Astrocyte (in vitro differentiated cells and primary cell): ENCODE measurements around the gene TMEM37. TPM values are rescaled to one million over a fixed set of nuclear protein-coding genes. Genes with fewer than 3 reads are reported as not detected.

Experiments
- DNase-seq: peaks from one replicate; pipeline ENCODE4 v3.0.0-alpha.2; 2010; ENCODE audit warnings: low read depth
- FAIRE-seq: peaks from 2 replicates; lab custom pipeline; 2011; peaks lifted over from hg19 to GRCh38; lab: Jason Lieb, UNC
- H2AFZ ChIP-seq: 2 replicates; pipeline ENCODE4 v1.6.0; 2012; ENCODE audit warnings: low read depth, low read length, inconsistent platforms
- H3K27ac ChIP-seq: 2 replicates; pipeline ENCODE4 v1.5.1; 2011; ENCODE audit warnings: low read depth, low read length, inconsistent platforms
- H3K27me3 ChIP-seq: 2 replicates; pipeline ENCODE4 v1.6.0; 2011; ENCODE audit warnings: low read length, inconsistent platforms; ENCODE audit not compliant: insufficient read depth
- H3K36me3 ChIP-seq: 2 replicates; pipeline ENCODE4 v1.5.1; 2011; ENCODE audit warnings: low read length, inconsistent platforms; ENCODE audit not compliant: insufficient read depth
- H3K4me1 ChIP-seq: 2 replicates; pipeline ENCODE4 v1.5.1; 2011; ENCODE audit warnings: low read length, inconsistent platforms; ENCODE audit not compliant: insufficient read depth
- H3K4me2 ChIP-seq: 2 replicates; pipeline ENCODE4 v1.6.0; 2012; ENCODE audit warnings: low read length, inconsistent platforms
- H3K4me3 ChIP-seq: 2 replicates; pipeline ENCODE4 v1.5.1; 2011; ENCODE audit warnings: low read depth, mild to moderate bottlenecking, low read length, inconsistent platforms; ENCODE audit not compliant: insufficient read depth
- H3K79me2 ChIP-seq: 2 replicates; pipeline ENCODE4 v1.6.0; 2012; ENCODE audit warnings: mild to moderate bottlenecking, low read length, inconsistent platforms; ENCODE audit not compliant: insufficient read depth
- H3K9ac ChIP-seq: 2 replicates; pipeline ENCODE4 v1.6.0; 2012; ENCODE audit warnings: mild to moderate bottlenecking, low read length, inconsistent platforms
- H3K9me3 ChIP-seq: 2 replicates; pipeline ENCODE4 v1.5.1; 2012; ENCODE audit warnings: low read depth, mild to moderate bottlenecking, low read length, inconsistent platforms; ENCODE audit not compliant: insufficient read depth
- H4K20me1 ChIP-seq: 2 replicates; pipeline ENCODE4 v1.6.0; 2012; ENCODE audit warnings: low read length, inconsistent platforms; ENCODE audit not compliant: insufficient read depth
- H3K27ac Mint-ChIP-seq: one replicate; pipeline ENCODE4 v1.8.0; 2021; ENCODE audit warnings: mild to moderate bottlenecking, mixed read lengths; ENCODE audit not compliant: unreplicated experiment
- H3K27me3 Mint-ChIP-seq: one replicate; pipeline ENCODE4 v1.8.0; 2021; ENCODE audit warnings: low read depth, mixed read lengths; ENCODE audit not compliant: unreplicated experiment
- H3K36me3 Mint-ChIP-seq: one replicate; pipeline ENCODE4 v1.8.0; 2021; ENCODE audit warnings: low read depth, mixed read lengths; ENCODE audit not compliant: unreplicated experiment
- H3K4me1 Mint-ChIP-seq: one replicate; pipeline ENCODE4 v1.8.0; 2021; ENCODE audit warnings: low read depth, mixed read lengths; ENCODE audit not compliant: unreplicated experiment
- H3K4me3 Mint-ChIP-seq: one replicate; pipeline ENCODE4 v1.8.0; 2021; ENCODE audit warnings: mild to moderate bottlenecking, moderate library complexity, mixed read lengths; ENCODE audit not compliant: unreplicated experiment
- H3K9me3 Mint-ChIP-seq: one replicate; pipeline ENCODE4 v1.8.0; 2021; ENCODE audit warnings: mild to moderate bottlenecking, mixed read lengths; ENCODE audit not compliant: unreplicated experiment
- EZH2 ChIP-seq: IDR thresholded peaks from 2 replicates; pipeline ENCODE4 v1.6.1; 2012; ENCODE audit warnings: mild to moderate bottlenecking, low read length, inconsistent platforms; ENCODE audit not compliant: insufficient read depth
- total RNA-seq: library from RNA; stranded (reverse); gene quantifications from 2 replicates; pipeline ENCODE4 v1.2.1, GENCODE V29; 2021
- TF ChIP-seq, protein P1 (sequence below): IDR thresholded peaks from 2 replicates; pipeline ENCODE4 v1.5.1; 2011; ENCODE audit warnings: low read depth, mild to moderate bottlenecking, inconsistent platforms, low read length, moderate library complexity; ENCODE audit not compliant: insufficient read depth

Gene TMEM37
- total RNA-seq, 1 donor from 2014 or later: 1.6 TPM

DNA sequence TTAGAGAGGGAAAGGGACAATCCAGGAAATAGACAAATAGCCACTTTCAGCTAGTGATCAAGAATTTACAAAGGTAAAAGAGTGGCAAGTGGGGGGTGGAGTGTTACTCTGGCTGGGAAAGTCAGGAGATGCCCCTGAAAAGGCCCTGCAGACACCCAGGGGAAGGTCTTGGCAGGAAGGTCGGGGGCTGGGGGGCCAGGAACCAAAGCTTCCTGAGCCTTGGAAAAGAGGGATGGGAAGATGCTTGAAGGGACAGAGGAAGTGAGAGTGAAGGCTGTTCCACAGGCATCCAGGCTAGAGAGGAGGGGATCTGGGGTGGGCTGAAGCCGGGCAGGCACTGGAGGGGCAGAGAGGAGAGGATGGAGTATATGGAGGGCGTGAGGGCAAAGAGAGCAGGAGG is 3.9 kb upstream of the TMEM37 start:
- Histone ChIP-seq H2AFZ (no peak overlapping the region), H3K79me2 (no peaks in the 10 kb centered on the region), H3K27ac (no peak overlapping the region), H3K36me3 (no peaks in the 10 kb centered on the region), H3K9me3 (no peaks in the 10 kb centered on the region), H4K20me1 (peaks cover under 1% of the 10 kb centered on the region), H3K4me3 (no peak overlapping the region), H3K4me2 (no peak overlapping the region), H3K4me1 (peaks cover 12% of the 10 kb centered on the region), H3K9ac (no peak overlapping the region), H3K27me3 (peaks cover 20% of the 10 kb centered on the region)
- FAIRE-seq: no peak
- Mint-ChIP-seq H3K4me3 (no peak overlapping the region), H3K4me1 (peaks cover 1% of the 10 kb centered on the region), H3K27ac (no peak overlapping the region), H3K27me3 (peaks cover 57% of the 10 kb centered on the region), H3K9me3 (peaks cover 8% of the 10 kb centered on the region), H3K36me3 (no peaks in the 10 kb centered on the region)
- TF ChIP-seq, protein P1, sequence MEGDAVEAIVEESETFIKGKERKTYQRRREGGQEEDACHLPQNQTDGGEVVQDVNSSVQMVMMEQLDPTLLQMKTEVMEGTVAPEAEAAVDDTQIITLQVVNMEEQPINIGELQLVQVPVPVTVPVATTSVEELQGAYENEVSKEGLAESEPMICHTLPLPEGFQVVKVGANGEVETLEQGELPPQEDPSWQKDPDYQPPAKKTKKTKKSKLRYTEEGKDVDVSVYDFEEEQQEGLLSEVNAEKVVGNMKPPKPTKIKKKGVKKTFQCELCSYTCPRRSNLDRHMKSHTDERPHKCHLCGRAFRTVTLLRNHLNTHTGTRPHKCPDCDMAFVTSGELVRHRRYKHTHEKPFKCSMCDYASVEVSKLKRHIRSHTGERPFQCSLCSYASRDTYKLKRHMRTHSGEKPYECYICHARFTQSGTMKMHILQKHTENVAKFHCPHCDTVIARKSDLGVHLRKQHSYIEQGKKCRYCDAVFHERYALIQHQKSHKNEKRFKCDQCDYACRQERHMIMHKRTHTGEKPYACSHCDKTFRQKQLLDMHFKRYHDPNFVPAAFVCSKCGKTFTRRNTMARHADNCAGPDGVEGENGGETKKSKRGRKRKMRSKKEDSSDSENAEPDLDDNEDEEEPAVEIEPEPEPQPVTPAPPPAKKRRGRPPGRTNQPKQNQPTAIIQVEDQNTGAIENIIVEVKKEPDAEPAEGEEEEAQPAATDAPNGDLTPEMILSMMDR: no peak
- TF ChIP-seq EZH2: no peak
- DNase-seq: no peak

DNA sequence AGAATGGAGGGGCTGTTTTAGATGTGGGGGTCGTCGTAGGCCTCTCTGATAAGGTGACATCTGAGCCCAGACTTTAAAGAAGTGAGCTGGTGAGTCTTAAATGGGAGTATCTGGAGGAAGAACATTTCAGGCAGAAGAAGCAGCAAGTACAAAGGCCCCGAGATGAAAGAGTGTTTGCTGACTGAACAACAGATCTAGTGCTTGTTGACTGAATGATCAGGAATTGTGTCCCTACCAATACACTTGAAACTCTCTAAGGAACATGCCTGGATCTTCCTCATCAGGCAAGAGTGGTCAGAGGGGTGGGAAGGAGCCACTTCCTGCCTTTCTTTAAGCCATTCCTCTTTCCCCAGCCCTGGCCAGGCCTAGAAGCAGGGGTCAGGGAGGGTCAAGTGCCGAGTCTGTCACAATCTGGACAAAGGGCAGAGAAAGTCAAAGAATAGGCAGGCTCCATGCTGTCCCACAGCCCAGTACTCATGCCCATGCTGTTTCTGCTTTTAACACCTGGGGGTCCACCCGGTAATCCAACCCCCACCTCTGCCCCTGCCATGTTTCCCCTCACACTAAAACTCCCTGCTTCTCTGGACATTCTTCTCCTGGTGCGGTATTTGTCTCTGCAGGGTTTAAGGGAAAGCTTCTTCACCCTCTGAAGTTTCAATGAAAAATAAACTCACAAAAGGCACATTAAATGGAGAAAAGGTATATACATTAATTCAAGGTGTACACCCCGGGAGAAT is 3.0 kb upstream of the TMEM37 start:
- TF ChIP-seq EZH2: no peak
- TF ChIP-seq, protein P1: no peak
- Histone ChIP-seq H2AFZ (no peak overlapping the region), H3K4me1 (peaks cover 13% of the 10 kb centered on the region), H3K4me2 (no peak overlapping the region), H3K27ac (no peak overlapping the region), H3K9ac (no peak overlapping the region), H3K79me2 (no peaks in the 10 kb centered on the region), H4K20me1 (peaks cover 7% of the 10 kb centered on the region), H3K9me3 (no peaks in the 10 kb centered on the region), H3K36me3 (no peaks in the 10 kb centered on the region), H3K27me3 (peaks cover 19% of the 10 kb centered on the region), H3K4me3 (no peak overlapping the region)
- peaks cover 62% of the 10 kb centered on the region for H3K27me3 Mint-ChIP-seq
- peaks cover 7% of the 10 kb centered on the region for H3K9me3 Mint-ChIP-seq
- no peaks in the 10 kb centered on the region for H3K36me3 Mint-ChIP-seq
- peaks cover 1% of the 10 kb centered on the region for H3K4me1 Mint-ChIP-seq
- DNase-seq (no peak), FAIRE-seq (no peak)
- no peak overlapping the region for H3K4me3 Mint-ChIP-seq
- no peak overlapping the region for H3K27ac Mint-ChIP-seq
